ENCODE results near the gene XCL1.

The XCL1 gene

GRCh38 chr1:168554603-168555483, 21.6 kb upstream of the XCL1 start:
- Histone ChIP-seq H3K36me3 (replicated peaks) (no peaks in the 10 kb centered on the region), H3K27me3 (replicated peaks) (no peaks in the 10 kb centered on the region), H3K4me3 (ENCODE audit: low read depth, low read length) (no peak overlapping the region), H3K27ac (no peak overlapping the region)
- in situ Hi-C loops (cut with HindIII; ENCODE audit: low pct_ligation_motif_present, low sequenced_read_pairs) = no loop called here
- TF ChIP-seq CTCF (IDR thresholded peaks at IDR 0.05; ENCODE audit: low read depth, low read length, missing control alignments) = no peak
- no peak for DNase-seq

GRCh38 chr1:168555508-168556046, 20.8 kb upstream of the XCL1 start:
- no peak for TF ChIP-seq CTCF (IDR thresholded peaks at IDR 0.05; ENCODE audit: low read depth, low read length, missing control alignments)
- H3K27me3 ChIP-seq (replicated peaks) = no peaks in the 10 kb centered on the region
- H3K4me3 ChIP-seq (ENCODE audit: low read depth, low read length) = no peak overlapping the region
- H3K36me3 ChIP-seq (replicated peaks) = no peaks in the 10 kb centered on the region
- DNase-seq = no peak
- in situ Hi-C loops (cut with HindIII; ENCODE audit: low pct_ligation_motif_present, low sequenced_read_pairs) = no loop called here
- no peak overlapping the region for H3K27ac ChIP-seq

GRCh38 chr1:168556647-168557046, 19.8 kb upstream of the XCL1 start:
- no peak for TF ChIP-seq CTCF (IDR thresholded peaks at IDR 0.05; ENCODE audit: low read depth, low read length, missing control alignments)
- no peak for DNase-seq
- Histone ChIP-seq H3K27ac (no peak overlapping the region), H3K36me3 (replicated peaks) (no peaks in the 10 kb centered on the region), H3K27me3 (replicated peaks) (no peaks in the 10 kb centered on the region), H3K4me3 (ENCODE audit: low read depth, low read length) (no peak overlapping the region)
- in situ Hi-C loops (cut with HindIII; ENCODE audit: low pct_ligation_motif_present, low sequenced_read_pairs) = no loop called here

- in situ Hi-C loops (cut with HindIII; ENCODE audit: low pct_ligation_motif_present, low sequenced_read_pairs) = no loop called here
- no peak overlapping the region for H3K27ac ChIP-seq
- no peaks in the 10 kb centered on the region for H3K36me3 ChIP-seq (replicated peaks)
- DNase-seq = no peak
- TF ChIP-seq CTCF (IDR thresholded peaks at IDR 0.05; ENCODE audit: low read depth, low read length, missing control alignments) = no peak
- H3K4me3 ChIP-seq (ENCODE audit: low read depth, low read length) = no peak overlapping the region
- no peaks in the 10 kb centered on the region for H3K27me3 ChIP-seq (replicated peaks)
Observed at GRCh38 chr1:168560370-168560769, 16.0 kb upstream of the XCL1 start.

- no peak overlapping the region for H3K4me3 ChIP-seq (ENCODE audit: low read depth, low read length)
- no peaks in the 10 kb centered on the region for H3K27me3 ChIP-seq (replicated peaks)
- TF ChIP-seq CTCF (IDR thresholded peaks at IDR 0.05; ENCODE audit: low read depth, low read length, missing control alignments) = no peak
- in situ Hi-C loops (cut with HindIII; ENCODE audit: low pct_ligation_motif_present, low sequenced_read_pairs) = no loop called here
- H3K27ac ChIP-seq = no peak overlapping the region
- no peak for DNase-seq
- H3K36me3 ChIP-seq (replicated peaks) = no peaks in the 10 kb centered on the region
Observed at GRCh38 chr1:168561989-168562388, 14.4 kb upstream of the XCL1 start.

All from brain microvascular endothelial cell (primary cell).